HG03565 (cell line): Measurements from ENCODE around the gene ATP8A1.
"Not testable (repeated sequence)": the region's sequence is repeated elsewhere in the genome, so short reads cannot be mapped to it uniquely, and the experiment has no call there.

ENCODE experiments used
- ATAC-seq: cut with Tn5 transposase; IDR thresholded peaks from one replicate; pipeline ENCODE4 v1.9.1; 2021; ENCODE audit warnings: mild to moderate bottlenecking, moderate library complexity; ENCODE audit not compliant: unreplicated experiment

The ATP8A1 gene

GRCh38 chr4:42656944-42657792 lies at the start of gene ATP8A1:
ATP8A1 (minus strand) TSS chr4:42657105; CDS start chr4:42656873, 232 bp downstream.
- ATAC-seq = peak; percentile 61

GRCh38 chr4:42706086-42706485 lies 49.2 kb upstream of the ATP8A1 start:
- ATAC-seq = no peak

- no peak for ATAC-seq
Measured at GRCh38 chr4:42703813-42704212, 46.9 kb upstream of the ATP8A1 start.

GRCh38 chr4:42702895-42703294 lies 46.0 kb upstream of the ATP8A1 start:
- no peak for ATAC-seq

GRCh38 chr4:42701780-42702179 lies 44.9 kb upstream of the ATP8A1 start:
- not testable (repeated sequence) for ATAC-seq

- no peak for ATAC-seq
Measured at GRCh38 chr4:42690537-42690936, 33.6 kb upstream of the ATP8A1 start.

- ATAC-seq = no peak
Measured at GRCh38 chr4:42683393-42683792, 26.5 kb upstream of the ATP8A1 start.

- no peak for ATAC-seq
Measured at GRCh38 chr4:42678512-42678911, 21.6 kb upstream of the ATP8A1 start.

- ATAC-seq = no peak
Measured at GRCh38 chr4:42676066-42676951, 19.4 kb upstream of the ATP8A1 start.

GRCh38 chr4:42673082-42673425 lies 16.1 kb upstream of the ATP8A1 start:
- ATAC-seq = no peak

- ATAC-seq = no peak
Measured at GRCh38 chr4:42672359-42673081, 15.6 kb upstream of the ATP8A1 start.

GRCh38 chr4:42671431-42672194 lies 14.7 kb upstream of the ATP8A1 start:
- ATAC-seq = peak; percentile 92

- no peak for ATAC-seq
Measured at GRCh38 chr4:42658261-42658660, 1.4 kb upstream of the ATP8A1 start.

- ATAC-seq = no peak
Measured at GRCh38 chr4:42656679-42656943, 294 bp downstream of the ATP8A1 start.

GRCh38 chr4:42655921-42656678 lies 805 bp downstream of the ATP8A1 start:
- no peak for ATAC-seq

- ATAC-seq = no peak
Measured at GRCh38 chr4:42655269-42655637, 1.7 kb downstream of the ATP8A1 start.

- ATAC-seq = peak; percentile 27
Measured at GRCh38 chr4:42654631-42655268, 2.2 kb downstream of the ATP8A1 start.

- no peak for ATAC-seq
Measured at GRCh38 chr4:42653626-42654560, 3.0 kb downstream of the ATP8A1 start.
